Esophagus muscularis mucosa (tissue), 3 donors: ENCODE measurements around the gene ITM2C.

Source experiments
- CTCF ChIP-seq, 3 experiments: fragments of 200-600 bp in 2 of 3; fragments of 450-650 bp in 1 of 3; sonication (generic) in 2 of 3; IDR thresholded peaks; one replicate each; pipeline ENCODE4 v1.5.1; 2017 to 2019; ENCODE audit warnings: antibody characterized with exemption in 3 of 3, mild to moderate bottlenecking in 2 of 3, moderate library complexity in 1 of 3
- POLR2A ChIP-seq: fragments of 450-650 bp; IDR thresholded peaks from one replicate; pipeline ENCODE4 v1.6.1; 2017; ENCODE audit warnings: antibody characterized with exemption, moderate library complexity, mild to moderate bottlenecking, low read depth

GRCh38 chr2:230893338-230893737, 28.6 kb downstream of the ITM2C start:
- TF ChIP-seq POLR2A (no peak), CTCF (IDR thresholded peaks at IDR 0.05) (no peak)
